ENCODE measurements around the gene MUC6. TPM values are rescaled to one million over a fixed set of nuclear protein-coding genes. Genes with fewer than 3 reads are reported as not detected.

Gene MUC6
- total RNA-seq, 1 donor from 2014 or later = not detected

- Mint-ChIP-seq H3K36me3 (ENCODE audit: low read depth) (peaks cover 2% of the 10 kb centered on the region), H3K4me1 (no peaks in the 10 kb centered on the region), H3K9me3 (no peaks in the 10 kb centered on the region), H3K27me3 (ENCODE audit: low read depth) (no peaks in the 10 kb centered on the region), H3K4me3 (no peak overlapping the region), H3K27ac (ENCODE audit: unreplicated experiment) (no peak overlapping the region)
- no peak for DNase-seq (ENCODE audit: low read depth, low spot score)
- no peak for TF ChIP-seq CTCF (conservative IDR thresholded peaks at IDR 0.05)
Observed at GRCh38 chr11:986952-987305, 49.6 kb downstream of the MUC6 start.

- peaks cover 2% of the 10 kb centered on the region for H3K36me3 Mint-ChIP-seq (ENCODE audit: low read depth)
- no peak overlapping the region for H3K27ac Mint-ChIP-seq (ENCODE audit: unreplicated experiment)
Observed at GRCh38 chr11:986270-986951, 50.1 kb downstream of the MUC6 start.

GRCh38 chr11:985848-986247 is 50.7 kb downstream of the MUC6 start:
- Mint-ChIP-seq H3K36me3 (ENCODE audit: low read depth) (peaks cover 3% of the 10 kb centered on the region), H3K27ac (ENCODE audit: unreplicated experiment) (no peak overlapping the region), H3K27me3 (ENCODE audit: low read depth) (no peaks in the 10 kb centered on the region), H3K4me3 (no peak overlapping the region), H3K9me3 (no peaks in the 10 kb centered on the region), H3K4me1 (no peaks in the 10 kb centered on the region)
- no peak for TF ChIP-seq CTCF (conservative IDR thresholded peaks at IDR 0.05)
- no peak for DNase-seq (ENCODE audit: low read depth, low spot score)

More at GRCh38 chr11:986270-986951, 50.1 kb downstream of the MUC6 start:
- Mint-ChIP-seq H3K9me3 (no peaks in the 10 kb centered on the region), H3K27me3 (ENCODE audit: low read depth) (no peaks in the 10 kb centered on the region), H3K4me1 (no peaks in the 10 kb centered on the region), H3K4me3 (no peak overlapping the region)
- DNase-seq (ENCODE audit: low read depth, low spot score) = no peak
- no peak for TF ChIP-seq CTCF (conservative IDR thresholded peaks at IDR 0.05)

- H3K27me3 Mint-ChIP-seq (ENCODE audit: low read depth) = no peaks in the 10 kb centered on the region
- no peaks in the 10 kb centered on the region for H3K9me3 Mint-ChIP-seq
- no peaks in the 10 kb centered on the region for H3K4me1 Mint-ChIP-seq
- H3K4me3 Mint-ChIP-seq = no peak overlapping the region
- H3K27ac Mint-ChIP-seq (ENCODE audit: unreplicated experiment) = no peak overlapping the region
- no peak for DNase-seq (ENCODE audit: low read depth, low spot score)
- H3K36me3 Mint-ChIP-seq (ENCODE audit: low read depth) = peaks cover 5% of the 10 kb centered on the region
- TF ChIP-seq CTCF (conservative IDR thresholded peaks at IDR 0.05) = no peak
Observed at GRCh38 chr11:985406-985805, 51.1 kb downstream of the MUC6 start.

GRCh38 chr11:984546-984945 is 52.0 kb downstream of the MUC6 start:
- Mint-ChIP-seq H3K9me3 (no peaks in the 10 kb centered on the region), H3K27ac (ENCODE audit: unreplicated experiment) (no peak overlapping the region), H3K4me1 (no peaks in the 10 kb centered on the region), H3K27me3 (ENCODE audit: low read depth) (no peaks in the 10 kb centered on the region), H3K36me3 (ENCODE audit: low read depth) (peaks cover 5% of the 10 kb centered on the region), H3K4me3 (no peak overlapping the region)
- no peak for DNase-seq (ENCODE audit: low read depth, low spot score)
- no peak for TF ChIP-seq CTCF (conservative IDR thresholded peaks at IDR 0.05)

All from neural crest cell (in vitro differentiated cells).